Activated T-cell treated with anti-CD3 and anti-CD28 coated beads, Interleukin-2, amount 50 U/mL, for 48 hours (primary cell): ENCODE measurements around the gene SULT4A1.
"Not testable (repeated sequence)": the region's sequence is repeated elsewhere in the genome, so short reads cannot be mapped to it uniquely, and the experiment has no call there.

Source experiments
- DNase-seq, 2 experiments: peaks; one replicate each; pipeline ENCODE4 v3.0.0-alpha.2; 2020

SULT4A1 gene

GRCh38 chr22:43862074-43862881, at the start of gene SULT4A1:
Gene SULT4A1, minus strand, starts transcription at chr22:43862513. Its CDS starts 131 bp downstream, at chr22:43862382.
- no peak for DNase-seq

GRCh38 chr22:43911351-43911750, 49.0 kb upstream of the SULT4A1 start:
- DNase-seq = no peak

- no peak for DNase-seq
These were observed 47.9 kb upstream of the SULT4A1 start for GRCh38 chr22:43910178-43910695.

GRCh38 chr22:43909708-43910107, 47.4 kb upstream of the SULT4A1 start:
- DNase-seq = no peak

- DNase-seq = no peak
These were observed 43.4 kb upstream of the SULT4A1 start for GRCh38 chr22:43905681-43906080.

- peak; percentile 33 to 46 for DNase-seq
These were observed 42.1 kb upstream of the SULT4A1 start for GRCh38 chr22:43904412-43904811.

GRCh38 chr22:43903033-43903432, 40.7 kb upstream of the SULT4A1 start:
- DNase-seq = not testable (repeated sequence)

GRCh38 chr22:43901976-43902643, 39.8 kb upstream of the SULT4A1 start:
- DNase-seq = no peak

GRCh38 chr22:43900206-43900605, 37.9 kb upstream of the SULT4A1 start:
- no peak for DNase-seq

- DNase-seq = peak; percentile 24 to 34
These were observed 35.5 kb upstream of the SULT4A1 start for GRCh38 chr22:43897751-43898261.

- DNase-seq = no peak
These were observed 33.8 kb upstream of the SULT4A1 start for GRCh38 chr22:43895986-43896645.

- DNase-seq = no peak
These were observed 31.8 kb upstream of the SULT4A1 start for GRCh38 chr22:43894122-43894521.

GRCh38 chr22:43893266-43893665, 31.0 kb upstream of the SULT4A1 start:
- DNase-seq = no peak

- DNase-seq = no peak
These were observed 30.0 kb upstream of the SULT4A1 start for GRCh38 chr22:43892183-43892894.

- DNase-seq = peak; percentile 49 to 57
These were observed 29.3 kb upstream of the SULT4A1 start, which contains the start of gene PNPLA5 for GRCh38 chr22:43891360-43892182. Gene PNPLA5, minus strand, starts transcription at chr22:43892013. Its CDS starts 133 bp downstream, at chr22:43891880.

- DNase-seq = no peak
These were observed 28.6 kb upstream of the SULT4A1 start for GRCh38 chr22:43890901-43891331.

GRCh38 chr22:43889860-43890253, 27.5 kb upstream of the SULT4A1 start:
- DNase-seq = no peak

GRCh38 chr22:43889201-43889859, 27.0 kb upstream of the SULT4A1 start:
- no peak for DNase-seq

GRCh38 chr22:43888740-43889139, 26.4 kb upstream of the SULT4A1 start:
- DNase-seq = no peak

- no peak for DNase-seq
These were observed 25.1 kb upstream of the SULT4A1 start for GRCh38 chr22:43887391-43887790.

- no peak for DNase-seq
These were observed 23.9 kb upstream of the SULT4A1 start for GRCh38 chr22:43886231-43886630.
